DMS153 (cell line): ENCODE results near the gene SMS.

Source experiments
- DNase-seq: peaks from one replicate; lab custom pipeline; 2025; lab: John Stamatoyannopoulos, UW

The SMS gene

GRCh38 chrX:21982311-21982710 is 41.8 kb downstream of the SMS start:
- DNase-seq = no peak

- peak; percentile 19 for DNase-seq
Measured at GRCh38 chrX:21985332-21985777, 44.8 kb downstream of the SMS start.

- DNase-seq = no peak
Measured at GRCh38 chrX:21986596-21986995, 46.1 kb downstream of the SMS start.

GRCh38 chrX:21989384-21989783 is 48.9 kb downstream of the SMS start:
- no peak for DNase-seq

- DNase-seq = no peak
Measured at GRCh38 chrX:21990832-21991231, 50.3 kb downstream of the SMS start.

DNA sequence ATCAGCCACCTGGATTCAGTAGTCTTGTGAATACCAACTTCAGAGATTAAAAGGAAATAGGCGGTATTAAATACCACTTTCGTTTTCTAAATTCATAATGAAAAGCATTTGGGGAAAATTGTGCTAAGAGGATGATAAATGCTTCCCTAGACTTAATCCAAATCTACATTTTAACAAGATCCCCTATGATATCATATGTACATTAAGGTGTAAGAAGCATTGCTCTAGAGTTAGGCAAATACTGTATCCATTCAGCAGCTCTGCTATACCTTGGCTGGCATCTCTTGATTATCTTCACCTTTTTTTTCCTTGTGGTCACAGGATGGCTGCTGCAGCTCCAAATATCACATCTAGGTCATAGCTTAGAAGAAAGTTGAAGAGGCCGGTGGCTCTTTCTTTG is 51.0 kb downstream of the SMS start:
- no peak for DNase-seq

DNA sequence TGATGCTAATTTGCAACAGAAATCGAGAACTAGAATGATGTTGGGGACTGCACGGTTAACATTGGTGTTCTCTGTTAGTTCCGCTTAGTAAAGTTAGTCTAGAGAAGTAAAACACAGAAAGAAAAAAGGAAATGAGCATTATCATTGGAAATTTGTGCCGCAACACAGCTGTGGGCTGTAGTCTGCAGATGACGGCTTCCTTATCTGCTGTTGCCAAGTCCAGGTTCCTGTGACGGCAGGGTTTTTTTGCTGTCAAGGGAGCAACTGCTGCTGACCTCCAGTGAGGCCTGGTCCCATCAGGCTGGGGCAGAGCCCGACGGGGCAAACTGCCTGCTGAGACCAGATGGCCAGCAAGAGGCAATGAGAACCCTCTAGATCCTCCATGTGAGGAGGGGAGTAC is 52.8 kb downstream of the SMS start:
- DNase-seq = no peak

DNA sequence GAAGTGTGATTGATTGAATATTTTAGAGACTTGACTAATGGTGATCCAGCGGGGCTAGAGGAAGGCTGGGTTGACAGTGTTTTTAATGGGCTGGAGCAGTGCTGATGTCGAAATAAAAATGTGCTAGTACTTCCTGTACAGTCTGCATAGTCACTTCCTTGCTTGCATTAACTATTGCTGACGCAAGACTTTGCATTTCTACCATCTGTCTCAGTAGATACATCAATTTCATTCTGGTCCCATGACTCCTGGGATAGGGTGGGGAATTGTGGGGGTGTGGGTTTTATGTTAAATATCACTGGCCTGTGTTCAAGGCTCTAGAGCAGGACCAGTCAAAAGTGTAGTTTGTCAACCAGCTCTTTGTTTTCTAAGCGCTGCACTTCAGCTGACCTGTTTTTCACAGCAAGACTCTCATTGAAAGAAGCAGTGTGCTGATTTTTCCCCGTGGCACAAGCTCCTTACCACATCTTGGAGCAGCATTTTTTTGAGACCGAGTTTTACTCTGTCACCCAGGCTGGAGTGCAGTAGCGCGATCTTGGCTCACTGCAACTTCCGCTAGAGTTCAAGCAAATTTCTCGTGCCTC is 56.5 kb downstream of the SMS start:
- DNase-seq = no peak

DNA sequence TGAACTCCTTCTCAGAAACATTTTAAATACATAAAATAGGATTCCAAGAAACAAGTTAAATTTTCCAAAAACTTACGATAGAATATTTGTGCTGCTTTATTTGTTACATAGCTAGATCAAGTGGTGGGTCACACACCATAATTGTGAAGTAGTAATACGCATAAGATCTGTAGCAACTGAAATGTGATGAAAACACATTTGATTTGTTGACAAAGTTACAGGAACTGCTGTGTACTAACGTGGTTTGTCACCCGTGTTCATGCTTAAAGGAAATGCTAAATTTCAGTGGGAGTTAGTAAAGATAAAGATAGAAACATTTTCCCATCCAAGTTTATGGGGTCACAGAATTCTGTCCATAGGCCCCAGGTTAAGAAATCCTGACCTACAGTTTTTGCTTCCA is 57.5 kb downstream of the SMS start:
- no peak for DNase-seq

GRCh38 chrX:22004866-22005265 is 64.4 kb downstream of the SMS start:
- no peak for DNase-seq

DNA sequence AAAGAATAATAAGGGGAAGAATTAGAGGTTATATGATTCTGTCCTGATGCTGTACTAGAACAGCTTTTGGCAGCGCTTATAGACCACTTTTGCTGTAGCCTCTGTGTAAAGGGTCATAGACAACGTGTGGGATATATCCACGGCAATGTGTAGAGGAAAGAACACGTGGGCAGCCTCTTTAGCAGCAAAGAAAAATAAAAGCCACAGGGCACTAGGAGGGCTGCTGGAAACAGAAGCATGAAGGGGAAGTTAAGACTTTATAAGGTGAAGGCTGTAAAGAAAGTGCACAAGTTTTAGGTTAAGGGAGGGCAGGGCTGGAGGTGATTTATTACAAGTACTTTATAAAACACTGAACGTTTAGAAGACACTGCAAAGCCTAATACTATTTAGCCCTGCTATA is 71.5 kb downstream of the SMS start:
- DNase-seq = no peak

DNA sequence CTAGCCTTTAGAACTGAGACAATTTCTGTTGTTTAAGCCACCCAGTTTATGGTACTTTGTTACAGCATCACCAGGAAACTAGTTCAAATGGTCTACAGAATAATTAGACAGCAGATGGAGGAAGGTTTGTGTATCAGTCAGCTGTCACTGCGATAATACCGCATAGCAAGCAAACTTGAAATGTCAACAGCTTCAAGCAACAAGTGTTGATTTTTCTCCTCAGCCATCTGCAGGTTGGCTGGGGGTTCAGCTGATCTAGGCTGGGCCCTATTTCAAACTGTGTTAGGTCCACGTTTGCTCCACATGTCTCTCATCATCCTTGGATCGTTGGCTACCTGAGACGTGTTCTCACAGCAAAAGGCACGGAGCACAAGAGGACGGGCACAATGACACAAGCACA is 72.4 kb downstream of the SMS start:
- no peak for DNase-seq

DNA sequence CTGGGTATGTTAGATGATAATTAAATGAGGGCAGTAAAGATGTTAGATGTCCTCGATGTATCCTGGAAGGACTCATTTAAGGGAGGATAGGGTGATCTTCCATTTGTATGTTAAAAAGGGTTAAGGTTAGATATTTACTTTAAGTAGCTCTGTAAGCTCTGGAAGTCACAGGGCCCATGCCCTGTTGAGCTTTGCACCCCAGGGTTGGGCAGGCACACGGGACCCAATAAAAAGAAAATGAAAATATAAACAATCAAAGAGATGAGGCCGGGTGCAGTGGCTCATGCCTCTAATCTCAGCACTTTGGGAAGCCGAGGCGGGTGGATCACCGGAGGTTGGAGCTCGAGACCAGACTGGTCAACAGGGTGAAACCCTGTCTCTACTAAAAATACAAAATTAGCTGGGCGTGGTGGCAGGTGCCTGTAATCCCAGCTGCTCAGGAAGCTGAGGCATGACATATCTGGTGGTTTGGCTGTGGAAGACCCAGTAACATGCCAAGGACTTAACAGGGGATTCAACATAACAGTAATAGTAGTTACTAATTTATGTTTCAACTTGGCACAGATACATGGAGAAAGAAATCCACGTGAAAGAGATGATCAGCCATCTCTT is 74.7 kb downstream of the SMS start:
- no peak for DNase-seq

DNA sequence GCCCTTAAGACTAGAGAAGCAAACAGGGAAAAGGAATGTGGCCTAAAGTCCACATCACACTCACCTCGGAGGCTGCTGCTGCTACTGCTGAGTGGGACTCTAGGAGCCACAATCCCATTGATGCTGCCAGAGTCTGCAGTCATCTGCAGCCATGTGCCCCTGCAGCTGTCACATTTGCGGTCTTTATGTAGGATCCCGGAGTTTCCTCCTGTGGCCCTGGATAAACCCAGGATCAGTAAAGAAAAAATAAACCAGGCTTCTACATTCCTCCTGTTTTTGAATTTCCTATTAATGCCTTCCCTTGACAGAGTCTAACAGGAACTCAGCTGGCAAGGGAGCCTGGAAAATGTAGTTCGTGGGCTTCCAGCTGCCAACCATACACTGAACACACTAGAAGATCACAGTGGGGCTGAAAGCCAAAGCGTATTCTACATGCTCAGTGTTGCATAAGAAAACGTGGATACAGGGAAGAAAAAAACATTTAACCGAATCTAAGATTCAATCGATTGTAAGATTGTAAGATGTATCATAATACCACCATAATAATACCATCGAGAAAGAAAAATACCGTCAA is 81.3 kb downstream of the SMS start:
- no peak for DNase-seq

GRCh38 chrX:22024577-22024976 is 84.1 kb downstream of the SMS start:
- no peak for DNase-seq

DNA sequence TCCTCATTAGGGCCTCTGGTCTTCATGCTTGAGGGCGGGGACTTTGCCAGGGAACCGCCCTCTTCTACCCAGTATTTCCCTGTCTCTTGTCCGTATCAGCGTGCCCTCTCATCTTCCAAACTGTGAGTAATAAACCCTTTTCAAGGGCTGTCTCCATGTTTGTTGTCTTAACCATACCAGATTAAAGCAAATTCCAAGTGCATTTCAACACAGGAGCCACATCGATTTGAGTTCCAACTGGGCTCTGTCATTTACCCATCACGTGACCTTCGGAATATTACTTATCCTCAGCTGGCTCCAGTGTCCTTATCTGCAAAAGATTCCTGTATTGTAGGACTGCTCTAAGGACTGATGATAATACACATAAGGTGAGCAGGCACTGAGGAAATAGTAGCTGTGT is 85.2 kb downstream of the SMS start:
- no peak for DNase-seq

DNA sequence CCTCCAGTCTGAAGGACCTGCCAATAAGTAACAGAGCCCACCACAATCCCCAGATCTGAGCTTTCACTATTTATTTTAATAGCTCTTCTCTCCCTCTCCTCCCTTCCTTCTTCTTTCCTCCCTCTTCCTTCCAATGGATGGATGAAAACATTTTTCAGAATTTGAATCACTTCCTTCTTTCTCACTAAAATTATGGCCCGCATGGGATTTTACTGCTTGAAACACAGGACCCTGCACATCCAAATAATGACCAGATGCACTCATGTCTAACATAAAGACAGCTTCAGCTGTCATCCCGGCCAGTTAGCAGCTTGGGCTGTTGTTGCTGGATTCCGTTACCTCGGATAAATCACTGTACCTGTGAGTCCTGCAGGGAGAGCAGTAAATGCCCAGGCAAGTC is 86.2 kb downstream of the SMS start:
- no peak for DNase-seq

GRCh38 chrX:22032084-22032483 is 91.6 kb downstream of the SMS start, which contains the start of gene PHEX:
Gene PHEX, plus strand, starts transcription at chrX:22032325. Its CDS starts 681 bp downstream, at chrX:22033006.
- DNase-seq = no peak

- DNase-seq = no peak
Measured at GRCh38 chrX:22032506-22032905, 92.0 kb downstream of the SMS start.

DNA sequence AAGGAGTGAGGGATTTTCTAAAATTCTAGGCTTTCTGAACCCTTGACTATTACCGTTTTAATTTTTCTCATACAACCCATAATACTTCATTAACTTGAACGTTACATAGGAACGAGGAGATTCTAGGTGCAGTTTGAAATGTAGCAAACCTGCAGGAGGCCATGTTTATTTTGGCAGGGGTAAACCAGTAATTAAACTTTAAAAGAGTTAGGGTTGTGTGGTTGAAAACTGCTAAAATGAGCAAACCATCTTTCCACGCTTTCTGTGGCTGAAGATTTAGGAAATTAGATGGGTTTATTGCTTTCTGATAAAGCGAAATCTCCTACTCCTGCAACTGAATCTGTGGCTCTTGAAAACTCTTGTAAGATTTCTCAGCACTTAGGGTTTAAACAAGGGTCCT is 93.3 kb downstream of the SMS start:
- no peak for DNase-seq

GRCh38 chrX:22035236-22035635 is 94.7 kb downstream of the SMS start:
- no peak for DNase-seq

DNA sequence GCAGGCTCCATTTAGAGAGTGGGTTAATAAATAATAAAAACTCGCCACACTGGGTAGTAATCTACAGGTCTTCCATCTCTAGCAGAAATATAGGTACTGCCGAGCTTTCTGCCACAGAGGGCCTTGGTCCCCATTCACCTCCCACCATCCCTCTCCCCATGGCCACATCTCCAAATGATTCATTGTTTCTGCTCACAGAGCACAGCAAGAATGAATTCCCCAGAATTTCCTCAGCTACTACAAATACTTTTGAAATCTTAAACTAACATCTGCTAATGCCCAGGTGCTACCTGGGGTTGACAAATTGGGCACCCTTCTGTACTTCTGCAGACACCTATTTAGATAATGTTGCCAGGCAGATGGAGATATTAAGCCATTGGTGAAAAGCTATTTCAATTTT is 96.7 kb downstream of the SMS start:
- no peak for DNase-seq

GRCh38 chrX:22037911-22038537 is 97.5 kb downstream of the SMS start:
- no peak for DNase-seq
